Stomach (tissue), 9 donors: Measurements from ENCODE around the gene WBP1. TPM values are rescaled to one million over a fixed set of nuclear protein-coding genes. Genes with fewer than 3 reads are reported as not detected.

Experiments
- DNase-seq, 2 donors: peaks; one replicate each; pipeline versions ENCODE4 v3.0.0 to v3.0.0-alpha.2; 2013 to 2019
- H3K27ac ChIP-seq, 5 donors: fragments of 200-600 bp in 4 of 5; sonication (generic) in 4 of 5; one replicate each; pipeline ENCODE4 v1.5.1; 2013 to 2019; ENCODE audit warnings: mild to moderate bottlenecking in 1 of 5, moderate library complexity in 1 of 5
- H3K27me3 ChIP-seq, 3 donors: fragments of 200-600 bp; sonication (generic); one replicate each; pipeline ENCODE4 v1.5.1; 2017 to 2019; ENCODE audit warnings: mixed run types in 1 of 3
- H3K36me3 ChIP-seq, 4 donors: fragments of 200-600 bp; sonication (generic); 1 replicate in 3 of 4; 2 replicates in 1 of 4; pipeline ENCODE4 v1.5.1; 2016 to 2019
- H3K4me1 ChIP-seq, 4 donors: fragments of 200-600 bp; sonication (generic); one replicate each; pipeline ENCODE4 v1.5.1; 2016 to 2019
- H3K4me3 ChIP-seq, 4 donors: fragments of 200-600 bp; sonication (generic) in 3 of 4; one replicate each; pipeline ENCODE4 v1.5.1; 2016 to 2019; ENCODE audit warnings: mild to moderate bottlenecking in 1 of 4
- H3K9me3 ChIP-seq, 4 donors: fragments of 200-600 bp; sonication (generic); one replicate each; pipeline ENCODE4 v1.5.1; 2016 to 2019
- EP300 ChIP-seq: sonication (generic); formaldehyde crosslinking; IDR thresholded peaks from one replicate; pipeline ENCODE4 v1.6.1; 2017; ENCODE audit warnings: antibody characterized with exemption
- POLR2A ChIP-seq, 4 donors: fragments of 450-650 bp; IDR thresholded peaks; one replicate each; pipeline ENCODE4 v1.6.1; 2016; ENCODE audit warnings: antibody characterized with exemption in 4 of 4, control low read depth in 2 of 4, mild to moderate bottlenecking in 1 of 4, moderate library complexity in 1 of 4
- POLR2AphosphoS5 ChIP-seq, 3 donors: sonication (generic); formaldehyde crosslinking; IDR thresholded peaks; one replicate each; pipeline ENCODE4 v1.6.1; 2016; ENCODE audit warnings: antibody characterized with exemption in 3 of 3
- WGBS, 5 donors: extraction: QIAGEN DNeasy Blood & Tissue Kit in 3 of 5; methylation state at CpG; one replicate each; pipeline versions ENCODE4 v1.1.5 to v1.1.7; 2013 to 2018; 5-methylcytosine and 5-hydroxymethylcytosine counted together
- intact Hi-C: fragments of 100-400 bp; cut with DNase I; formaldehyde crosslinking; loops from one replicate; pipeline ENCODE4 v1.15.1; 2023; ENCODE audit warnings: low total_unique reads
- polyA plus RNA-seq, 3 donors: library from polyadenylated mRNA; stranded (reverse); fragments of 200-250 nt; gene quantifications; one replicate each; pipeline ENCODE4 v1.2.3, GENCODE V29; 2013
- total RNA-seq, 5 donors: library from RNA; depleted of rRNA; stranded (reverse); fragments of >200 nt; gene quantifications; one replicate each; pipeline versions ENCODE4 v1.1.0 to v1.2.3, GENCODE V29; 2014 to 2016
- TF ChIP-seq, protein P1 (sequence below), 7 experiments: fragments of 450-650 bp in 4 of 7; fragments of 200-600 bp in 3 of 7; sonication (generic) in 3 of 7; IDR thresholded peaks; one replicate each; pipeline ENCODE4 v1.5.1; 2016 to 2019; ENCODE audit warnings: antibody characterized with exemption in 7 of 7, control low read depth in 2 of 7, mild to moderate bottlenecking in 1 of 7
- donor health status: healthy with polysubstance abuse.
- donor health status: Bipolar disorder and iron deficiency.
- donor health status: healthy.

WBP1 gene
- total and polyA plus RNA-seq, 8 donors: 1.8 to 82.4 (median 49.3) TPM

DNA sequence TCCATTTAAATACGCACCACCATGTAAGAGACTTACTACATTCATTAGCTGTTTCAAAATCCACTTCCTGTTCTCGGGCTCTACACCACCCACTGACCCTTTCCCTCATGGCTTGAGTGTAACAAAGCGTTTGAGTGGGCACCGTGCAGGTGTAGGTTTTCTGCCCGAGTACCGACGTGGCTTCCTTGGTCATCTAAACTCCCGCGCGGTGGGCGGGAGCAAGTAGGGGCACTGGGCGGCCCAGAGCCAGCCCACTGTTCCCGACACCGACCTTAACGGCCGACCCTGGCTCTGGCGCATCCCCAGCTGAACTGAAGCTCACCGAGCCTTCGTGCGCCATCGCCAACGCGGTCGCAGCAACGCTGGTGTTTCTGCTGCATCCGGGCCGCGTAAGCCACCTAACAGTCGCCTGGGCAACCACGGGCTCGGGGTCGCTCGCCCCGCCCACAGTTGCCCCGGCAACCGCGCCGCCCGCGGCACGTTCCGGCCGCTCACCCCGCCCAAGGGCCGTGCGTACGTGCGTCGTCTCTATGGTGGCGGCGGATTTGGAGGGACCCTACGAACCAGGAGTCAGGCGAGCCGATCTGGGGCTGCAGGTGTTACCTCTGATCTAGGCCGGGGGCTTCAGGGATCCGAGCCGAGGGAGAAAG, 36.9 kb upstream of the WBP1 start, which contains the start of the genes C2orf81 and WDR54:
Gene C2orf81 (minus strand): TSS at position 399 of the 650 bp plus-strand sequence. CDS start 59 bp downstream, at position 340.
Gene WDR54 (plus strand): TSS at position 510 of the 650 bp plus-strand sequence. CDS start 424 bp downstream, outside the sequence.
- H3K4me1 ChIP-seq: peaks cover 4 to 20% (median 19%) of the 10 kb centered on the region in 4 donors
- no peaks in the 10 kb centered on the region for H3K27me3 ChIP-seq
- DNase-seq: peak; percentile 89 to 97
- intact Hi-C loops: no loop called here
- WGBS, 5 donors: 0% methylated on average over 20 to 57 of the region's 57 CpGs
- peaks cover 2 to 20% (median 17%) of the 10 kb centered on the region in 4 donors for H3K36me3 ChIP-seq
- TF ChIP-seq POLR2AphosphoS5 (IDR thresholded peaks at IDR 0.05) (peak; percentile 8 to 86 (median 77)), EP300 (no peak), POLR2A (IDR thresholded peaks at IDR 0.05) (peak in 1 of 4 donors; percentile 14)
- TF ChIP-seq, protein P1, sequence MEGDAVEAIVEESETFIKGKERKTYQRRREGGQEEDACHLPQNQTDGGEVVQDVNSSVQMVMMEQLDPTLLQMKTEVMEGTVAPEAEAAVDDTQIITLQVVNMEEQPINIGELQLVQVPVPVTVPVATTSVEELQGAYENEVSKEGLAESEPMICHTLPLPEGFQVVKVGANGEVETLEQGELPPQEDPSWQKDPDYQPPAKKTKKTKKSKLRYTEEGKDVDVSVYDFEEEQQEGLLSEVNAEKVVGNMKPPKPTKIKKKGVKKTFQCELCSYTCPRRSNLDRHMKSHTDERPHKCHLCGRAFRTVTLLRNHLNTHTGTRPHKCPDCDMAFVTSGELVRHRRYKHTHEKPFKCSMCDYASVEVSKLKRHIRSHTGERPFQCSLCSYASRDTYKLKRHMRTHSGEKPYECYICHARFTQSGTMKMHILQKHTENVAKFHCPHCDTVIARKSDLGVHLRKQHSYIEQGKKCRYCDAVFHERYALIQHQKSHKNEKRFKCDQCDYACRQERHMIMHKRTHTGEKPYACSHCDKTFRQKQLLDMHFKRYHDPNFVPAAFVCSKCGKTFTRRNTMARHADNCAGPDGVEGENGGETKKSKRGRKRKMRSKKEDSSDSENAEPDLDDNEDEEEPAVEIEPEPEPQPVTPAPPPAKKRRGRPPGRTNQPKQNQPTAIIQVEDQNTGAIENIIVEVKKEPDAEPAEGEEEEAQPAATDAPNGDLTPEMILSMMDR (IDR thresholded peaks at IDR 0.05): no peak
- peak within 1 kb of the TSS; percentile 62 to 84 (median 75) for H3K27ac ChIP-seq
- H3K4me3 ChIP-seq: peak within 1 kb of the TSS; percentile 64 to 82 (median 72)
- no peaks in the 10 kb centered on the region for H3K9me3 ChIP-seq

DNA sequence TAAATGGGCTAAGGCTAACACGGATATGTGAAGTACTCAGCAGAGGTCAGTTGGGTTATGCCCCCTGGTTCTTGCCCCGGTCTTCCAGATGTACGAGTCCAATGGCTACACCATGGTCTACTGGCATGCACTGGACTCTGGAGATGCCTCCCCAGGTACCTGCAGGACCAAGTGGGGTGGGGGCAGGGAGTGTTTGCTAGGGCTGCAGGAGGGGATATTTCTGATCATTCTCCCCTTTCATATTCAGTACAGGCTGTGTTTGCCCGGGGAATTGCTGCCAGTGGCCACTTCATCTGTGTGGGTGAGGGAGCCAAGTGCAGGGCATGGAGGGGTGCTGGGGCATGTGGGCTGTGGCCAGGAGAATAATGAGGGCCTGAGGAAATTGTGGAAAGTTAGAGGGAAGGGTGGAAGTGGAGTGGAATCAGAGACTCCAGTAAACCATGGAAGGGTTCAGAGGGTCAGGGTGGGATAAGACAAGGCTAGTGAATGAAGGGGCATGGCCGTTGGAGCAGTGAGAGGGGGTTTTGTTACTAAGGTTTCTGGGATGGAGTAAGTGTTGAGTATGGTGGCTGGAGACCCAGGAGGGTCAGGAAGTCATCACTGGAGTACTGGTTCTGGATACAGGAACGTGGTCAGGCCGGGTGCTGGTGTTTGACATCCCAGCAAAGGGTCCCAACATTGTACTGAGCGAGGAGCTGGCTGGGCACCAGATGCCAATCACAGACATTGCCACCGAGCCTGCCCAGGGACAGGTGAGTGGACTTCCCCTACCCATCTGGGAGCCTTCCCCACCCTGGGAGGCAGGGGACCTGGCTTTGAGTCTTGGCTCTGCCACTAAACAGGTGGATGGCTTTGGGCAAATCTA, 34.8 kb upstream of the WBP1 start:
- Histone ChIP-seq H3K36me3 (peaks cover 10 to 41% (median 38%) of the 10 kb centered on the region in 4 donors), H3K4me1 (peaks cover 4 to 20% (median 19%) of the 10 kb centered on the region in 4 donors), H3K27me3 (no peaks in the 10 kb centered on the region), H3K4me3 (no peak overlapping the region), H3K9me3 (no peaks in the 10 kb centered on the region), H3K27ac (no peak overlapping the region)
- 66 to 74% (median 72%) methylated on average over 9 of the region's 9 CpGs for WGBS, 5 donors
- intact Hi-C loops: no loop called here
- TF ChIP-seq, protein P1 (IDR thresholded peaks at IDR 0.05): no peak
- TF ChIP-seq POLR2A (IDR thresholded peaks at IDR 0.05) (no peak), EP300 (no peak), POLR2AphosphoS5 (IDR thresholded peaks at IDR 0.05) (no peak)
- peak in 1 of 2 donors; percentile 11 for DNase-seq

DNA sequence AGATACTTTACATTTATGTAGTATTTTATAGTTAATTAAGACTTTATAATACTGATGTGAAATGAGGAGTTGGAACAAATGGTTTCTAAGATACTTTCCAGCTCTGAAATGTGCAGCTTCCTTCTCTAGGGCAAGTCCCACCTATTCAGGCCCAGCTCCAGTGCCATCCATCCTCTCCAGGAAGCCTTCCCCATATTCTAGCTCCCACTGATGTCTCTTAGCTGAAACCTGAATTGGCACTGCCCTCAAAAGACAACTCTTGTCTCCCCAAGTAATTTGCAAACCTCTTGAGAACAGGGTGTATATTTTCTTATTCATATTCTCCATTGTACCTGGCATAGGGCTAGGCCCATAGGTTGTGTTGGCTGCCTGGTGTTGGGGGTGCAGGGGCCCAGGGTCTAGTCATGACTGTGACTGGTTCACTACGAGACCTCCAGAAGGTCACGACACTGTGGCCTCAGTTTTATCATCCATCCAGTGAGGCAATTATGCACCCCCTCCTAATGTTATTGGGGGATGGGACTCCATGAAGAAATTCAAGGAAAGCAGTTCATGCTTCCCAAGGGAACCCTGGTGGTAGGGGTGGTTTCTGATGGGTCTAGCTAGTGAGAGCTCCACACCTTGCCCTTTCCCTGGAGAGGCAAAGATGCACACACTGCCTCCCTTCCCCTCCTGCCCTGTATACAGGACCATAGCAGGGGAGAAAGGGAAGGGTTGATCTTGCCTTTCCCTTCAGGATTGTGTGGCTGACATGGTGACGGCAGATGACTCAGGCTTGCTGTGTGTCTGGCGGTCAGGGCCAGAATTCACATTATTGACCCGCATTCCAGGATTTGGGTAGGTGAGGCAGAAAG, 33.9 kb upstream of the WBP1 start:
- TF ChIP-seq EP300 (no peak), POLR2AphosphoS5 (IDR thresholded peaks at IDR 0.05) (no peak), POLR2A (IDR thresholded peaks at IDR 0.05) (no peak)
- TF ChIP-seq, protein P1 (IDR thresholded peaks at IDR 0.05): no peak
- Histone ChIP-seq H3K27ac (no peak overlapping the region), H3K4me1 (peaks cover 4 to 20% (median 19%) of the 10 kb centered on the region in 4 donors), H3K9me3 (no peaks in the 10 kb centered on the region), H3K4me3 (no peak overlapping the region), H3K27me3 (no peaks in the 10 kb centered on the region), H3K36me3 (peaks cover 19 to 50% (median 47%) of the 10 kb centered on the region in 4 donors)
- 66 to 84% (median 79%) methylated on average over 5 of the region's 5 CpGs for WGBS, 5 donors
- intact Hi-C loops: no loop called here
- peak in 1 of 2 donors; percentile 12 for DNase-seq
